Activated T-cell treated with anti-CD3 and anti-CD28 coated beads for 1 hour (primary cell): ENCODE results near the gene HDAC9.
"Not testable (repeated sequence)": the region's sequence is repeated elsewhere in the genome, so short reads cannot be mapped to it uniquely, and the experiment has no call there.

ENCODE experiments used
- DNase-seq: peaks from one replicate; pipeline ENCODE4 v3.0.0-alpha.2; 2020; ENCODE audit warnings: low read depth

HDAC9 gene

GRCh38 chr7:18727115-18727870 lies 231.7 kb downstream of the HDAC9 start:
- DNase-seq: no peak

DNA sequence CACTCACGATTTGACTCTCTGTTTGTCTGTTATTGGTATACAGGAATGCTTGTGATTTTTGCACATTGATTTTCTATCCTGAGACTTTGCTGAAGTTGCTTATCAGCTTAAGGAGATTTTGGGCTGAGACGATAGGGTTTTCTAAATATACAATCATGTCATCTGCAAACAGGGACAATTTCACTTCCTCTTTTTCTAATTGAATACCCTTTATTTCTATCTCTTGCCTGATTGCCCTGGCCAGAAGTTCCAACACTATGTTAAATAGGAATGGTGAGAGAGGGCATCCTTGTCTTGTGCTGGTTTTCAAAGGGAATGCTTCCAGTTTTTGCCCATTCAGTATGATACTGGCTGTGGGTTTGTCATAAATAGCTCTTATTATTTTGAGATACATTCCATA lies 240.5 kb downstream of the HDAC9 start:
- not testable (repeated sequence) for DNase-seq

DNA sequence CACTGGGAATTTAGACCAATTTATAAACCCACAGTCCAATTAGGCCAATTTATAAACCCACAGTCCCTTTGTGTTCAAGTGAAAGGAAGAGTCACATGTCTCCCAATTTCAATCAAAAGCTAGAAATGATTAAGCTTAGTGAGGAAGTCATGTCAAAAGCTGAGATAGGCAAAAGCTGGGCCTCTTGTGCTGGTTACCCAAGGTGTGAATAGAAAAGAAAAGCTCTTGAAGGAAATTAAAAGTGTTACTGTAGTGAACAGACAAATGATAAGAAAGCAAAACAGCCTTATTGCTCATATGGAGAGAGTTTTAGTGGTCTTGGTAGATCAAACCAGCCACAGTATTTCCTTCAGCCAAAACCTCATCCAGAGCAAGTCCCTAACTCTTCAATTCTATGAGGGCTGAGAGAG lies 245.0 kb downstream of the HDAC9 start:
- no peak for DNase-seq

GRCh38 chr7:18753972-18754610 lies 258.5 kb downstream of the HDAC9 start:
- DNase-seq: no peak

GRCh38 chr7:18754766-18755165 lies 259.2 kb downstream of the HDAC9 start:
- DNase-seq: no peak

DNA sequence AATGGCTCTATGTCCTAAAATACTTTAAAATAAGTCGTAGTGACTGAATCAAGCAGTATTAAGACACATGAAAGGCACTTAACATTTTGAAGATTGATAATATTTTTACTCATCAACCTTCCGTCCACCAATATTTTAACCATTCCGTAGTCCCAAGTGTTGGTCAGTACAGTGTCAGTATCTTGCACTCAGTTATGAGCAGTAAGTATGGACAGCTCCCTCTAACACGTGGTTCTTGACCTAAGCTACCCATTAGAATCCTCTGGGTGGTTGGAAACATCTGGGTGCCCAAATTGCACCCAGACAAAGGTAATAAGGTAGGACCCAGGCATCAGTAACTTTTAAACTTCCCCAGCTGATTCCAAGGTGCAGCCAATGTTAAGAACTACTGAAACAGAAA lies 260.2 kb downstream of the HDAC9 start:
- DNase-seq: no peak

DNA sequence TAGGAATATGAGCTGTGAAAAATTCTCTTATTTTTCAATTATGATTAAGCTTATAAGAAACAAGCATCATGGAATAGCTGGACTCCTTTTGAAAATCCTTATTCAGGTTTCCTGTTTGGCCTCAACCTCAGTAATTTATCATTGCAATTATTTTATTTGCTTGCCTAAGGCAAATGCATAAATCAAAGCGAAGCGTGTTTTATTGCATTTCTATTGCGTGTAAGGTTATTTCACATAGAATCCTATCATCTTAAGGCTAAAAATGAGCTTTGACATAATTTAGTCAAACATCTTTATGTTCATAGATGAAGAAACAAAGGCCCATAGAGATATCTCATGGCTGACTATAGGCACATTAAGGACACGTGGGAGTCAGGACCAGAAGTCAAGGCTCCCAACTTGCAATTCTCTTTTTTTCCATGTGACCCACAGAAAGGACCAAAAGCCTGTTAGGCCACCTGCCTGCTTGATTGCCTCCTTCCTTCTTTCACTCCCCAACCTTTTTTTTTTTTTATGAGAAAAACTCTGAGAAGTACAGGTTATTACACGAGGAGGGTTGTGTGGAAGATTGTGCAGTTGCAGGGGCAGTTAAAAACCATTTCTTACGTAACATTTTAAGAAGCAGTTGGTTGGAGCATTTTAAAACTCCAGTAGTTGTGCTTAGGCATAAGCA lies 261.0 kb downstream of the HDAC9 start:
- DNase-seq: no peak

- no peak for DNase-seq
These were observed 264.5 kb downstream of the HDAC9 start for GRCh38 chr7:18760046-18760445.

DNA sequence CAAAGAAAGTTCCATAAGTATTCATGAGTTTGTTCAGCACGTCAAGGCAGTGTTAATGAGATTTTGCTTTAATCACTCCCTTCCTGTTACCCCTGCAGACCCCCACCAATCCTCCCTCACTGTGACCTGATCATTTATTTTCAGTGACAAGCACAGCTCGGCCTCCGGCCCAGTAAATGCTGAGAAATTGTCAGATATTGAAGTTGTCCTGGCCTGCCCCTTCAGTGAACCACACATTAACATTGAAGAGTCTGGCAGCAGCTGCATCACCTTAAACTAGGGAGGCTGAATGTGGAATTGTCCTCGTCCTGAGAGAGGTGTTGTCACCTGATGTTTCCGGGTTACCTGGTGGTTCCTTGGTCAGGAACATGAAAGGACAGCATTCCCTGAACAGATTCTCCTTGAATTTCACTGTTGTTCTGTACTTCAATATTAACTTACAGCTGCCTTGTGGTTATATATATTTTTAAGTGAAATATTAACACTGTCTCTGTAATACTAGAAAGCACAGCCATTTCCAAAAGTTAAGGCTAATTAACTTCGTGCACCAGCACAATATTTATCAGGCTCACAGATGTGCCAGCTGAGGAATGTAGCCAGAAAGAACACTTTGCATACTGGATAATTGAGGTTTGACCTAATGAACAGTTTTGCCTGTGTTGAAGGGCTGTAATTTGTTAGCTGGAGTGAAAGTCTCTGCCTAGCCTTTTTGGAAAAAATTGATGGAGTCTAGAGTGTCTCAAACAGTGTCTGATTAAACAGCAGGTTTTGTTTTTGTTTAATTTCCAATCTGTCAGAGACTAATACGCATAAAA lies 265.3 kb downstream of the HDAC9 start:
- DNase-seq: no peak

GRCh38 chr7:18762189-18762588 lies 266.6 kb downstream of the HDAC9 start:
- DNase-seq: no peak

- no peak for DNase-seq
These were observed 272.7 kb downstream of the HDAC9 start for GRCh38 chr7:18768256-18768655.

GRCh38 chr7:18770154-18770811 lies 274.7 kb downstream of the HDAC9 start:
- DNase-seq: no peak

GRCh38 chr7:18770822-18771221 lies 275.3 kb downstream of the HDAC9 start:
- no peak for DNase-seq

DNA sequence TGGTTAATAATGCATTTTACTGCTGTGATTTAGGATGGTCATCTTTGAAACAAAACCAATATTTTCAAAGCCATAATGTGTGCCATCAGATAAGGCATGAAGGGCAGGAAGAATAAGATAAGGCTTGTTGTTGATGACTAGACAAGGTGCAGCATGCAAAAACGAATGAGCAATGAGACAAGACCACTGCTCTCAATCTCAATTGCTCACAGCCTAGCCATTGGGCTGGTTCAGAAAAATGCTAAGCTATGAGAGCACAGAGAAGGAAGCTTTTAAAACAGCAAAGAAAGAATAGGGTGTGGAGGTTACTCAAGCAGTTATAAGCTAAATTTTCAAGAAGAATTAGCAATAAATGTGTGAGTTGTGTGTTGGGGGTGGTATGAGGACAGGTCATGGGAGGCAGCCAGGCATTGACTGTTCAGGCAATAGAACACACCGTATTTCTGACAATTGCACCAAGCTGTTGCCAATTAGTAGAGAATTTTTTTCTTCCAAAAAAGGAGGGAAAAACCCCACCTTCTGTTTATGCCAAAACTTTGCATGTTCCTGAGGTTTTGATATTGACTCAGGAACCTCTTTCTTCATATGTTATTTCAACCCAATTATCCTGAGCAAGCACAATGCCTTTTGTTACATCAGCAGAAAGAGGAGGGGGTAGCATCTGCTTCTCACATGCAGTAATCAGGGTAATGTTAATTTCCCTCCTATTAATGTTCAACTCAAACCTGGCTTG lies 276.5 kb downstream of the HDAC9 start:
- DNase-seq: no peak

GRCh38 chr7:18772567-18772965 lies 277.0 kb downstream of the HDAC9 start:
- DNase-seq: no peak

- DNase-seq: no peak
These were observed 281.8 kb downstream of the HDAC9 start for GRCh38 chr7:18777314-18777713.

- DNase-seq: no peak
These were observed 283.0 kb downstream of the HDAC9 start for GRCh38 chr7:18778594-18778993.

DNA sequence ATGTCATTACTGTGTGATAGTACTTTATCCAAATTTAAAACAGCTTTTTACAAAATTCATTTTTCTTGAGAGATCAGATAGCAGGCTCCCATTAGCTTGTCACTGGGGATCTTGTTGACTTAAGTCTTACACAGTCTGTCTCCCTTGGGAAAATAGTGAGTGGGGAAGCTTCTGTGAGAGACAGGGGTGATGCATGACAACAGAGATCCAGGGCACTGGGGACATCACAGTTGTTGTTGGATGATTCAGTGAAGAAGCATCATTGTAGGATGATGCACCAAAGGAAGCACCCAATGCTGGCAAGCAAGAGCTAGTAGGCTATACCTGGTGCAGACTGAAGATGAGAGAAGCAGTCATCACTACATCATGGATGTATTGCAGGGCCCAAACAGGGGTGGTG lies 284.7 kb downstream of the HDAC9 start:
- DNase-seq: no peak

- no peak for DNase-seq
These were observed 285.4 kb downstream of the HDAC9 start for GRCh38 chr7:18780938-18781337.

DNA sequence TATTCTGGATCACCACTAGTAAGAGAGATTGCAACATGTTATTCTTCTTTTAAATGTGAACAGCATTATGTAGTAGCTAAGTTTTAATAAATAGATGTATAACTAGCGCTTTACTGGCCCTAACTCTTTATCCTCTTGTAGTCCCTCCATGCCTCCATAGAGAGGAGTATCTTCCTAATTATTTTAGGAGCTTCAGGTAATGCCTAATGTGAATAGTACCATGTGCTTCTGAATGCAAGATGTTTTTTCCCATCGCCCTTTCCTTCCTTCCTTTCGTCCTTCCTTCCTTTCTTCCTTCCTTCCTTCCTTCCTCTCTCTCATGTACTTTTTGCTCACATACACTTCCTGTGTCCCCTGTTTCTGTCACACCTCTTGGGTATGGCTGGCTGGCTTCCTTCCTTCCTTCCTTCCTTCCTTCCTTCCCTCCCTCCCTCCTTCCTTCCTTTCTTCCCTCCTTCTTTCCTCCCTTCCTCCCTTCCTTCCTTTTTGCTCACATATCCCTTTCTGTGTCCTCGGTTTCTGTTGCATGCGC lies 290.7 kb downstream of the HDAC9 start:
- DNase-seq: no peak

GRCh38 chr7:18786796-18787195 lies 291.2 kb downstream of the HDAC9 start:
- DNase-seq: no peak
